ENCODE data around the gene KIF1B. TPM values are rescaled to one million over a fixed set of nuclear protein-coding genes. Genes with fewer than 3 reads are reported as not detected.

Gene KIF1B
- total RNA-seq, 1 experiment from 2014 or later, result 28.1 TPM

GRCh38 chr1:10328180-10328963 lies 118.0 kb downstream of the KIF1B start:
- no peak overlapping the region for H3K4me3 ChIP-seq (replicated peaks in 1 of 2; ENCODE audit: low read depth in 1 of 2, low read length in 2 of 2)
- TF ChIP-seq CTCF (IDR thresholded peaks at IDR 0.05 in 2 of 3, conservative IDR thresholded peaks at IDR 0.05 in 1 of 3; ENCODE audit: borderline replicate concordance in 1 of 3, insufficient read depth in 1 of 3, low read depth in 2 of 3, low read length in 2 of 3) (no peak), FOSL1 (IDR thresholded peaks at IDR 0.05; ENCODE audit: low read depth) (no peak), ATF3 (IDR thresholded peaks at IDR 0.05) (no peak)
- no peak for DNase-seq (ENCODE audit: low read depth, low spot score)
- H3K9me2 ChIP-seq (ENCODE audit: insufficient read depth), result no peaks in the 10 kb centered on the region
- H3K79me2 ChIP-seq (ENCODE audit: insufficient read depth, low read length), result no peaks in the 10 kb centered on the region
- H3K9ac ChIP-seq (ENCODE audit: low read length), result no peak overlapping the region
- no peak for ATAC-seq
- POLR2A ChIA-PET, result no interaction called here
- no peaks in the 10 kb centered on the region for H3K27me3 ChIP-seq (ENCODE audit: insufficient read depth, low read length)
- intact Hi-C loops (cut with micrococcal nuclease), result no loop called here
- H3K4me2 ChIP-seq (ENCODE audit: low read length), result no peak overlapping the region
- peaks cover 0 to 5% of the 10 kb centered on the region in 2 experiments; a peak in 1 of 4 replicates for H3K36me3 ChIP-seq (ENCODE audit: control insufficient read depth in 1 of 2, insufficient read depth in 2 of 2, low read length in 2 of 2)
- H2AFZ ChIP-seq (ENCODE audit: low read depth, low read length, poor library complexity, severe bottlenecking), result no peak overlapping the region
- H3K27ac ChIP-seq (ENCODE audit: low read depth, low read length), result no peak overlapping the region
- CTCF ChIA-PET, result no interaction called here
- no peaks in the 10 kb centered on the region for H4K20me1 ChIP-seq (ENCODE audit: insufficient read depth)
- H3K9me3 ChIP-seq (ENCODE audit: control insufficient read depth in 1 of 2, insufficient read depth in 1 of 2, low read depth in 1 of 2, low read length in 2 of 2), result no peaks in the 10 kb centered on the region
- no peaks in the 10 kb centered on the region for H3K4me1 ChIP-seq (ENCODE audit: control insufficient read depth in 1 of 2, insufficient read depth in 2 of 2, low read length in 2 of 2)
- RAD21 ChIA-PET (ENCODE audit: low non-redundant PET in 1 of 2, low total read pairs in 2 of 2, uncharacterized antibody in 2 of 2, unreplicated experiment in 2 of 2), result no interaction called here
- no TSS peak for BruUV-seq (replicated peaks)

GRCh38 chr1:10337436-10337835 lies 127.1 kb downstream of the KIF1B start:
- H3K27ac ChIP-seq (ENCODE audit: low read depth, low read length), result no peak overlapping the region
- H2AFZ ChIP-seq (ENCODE audit: low read depth, low read length, poor library complexity, severe bottlenecking), result no peak overlapping the region
- no peak for DNase-seq (ENCODE audit: low read depth, low spot score)
- no peaks in the 10 kb centered on the region for H3K27me3 ChIP-seq (ENCODE audit: insufficient read depth, low read length)
- no peak overlapping the region for H3K4me2 ChIP-seq (ENCODE audit: low read length)
- no peak overlapping the region for H3K9ac ChIP-seq (ENCODE audit: low read length)
- H4K20me1 ChIP-seq (ENCODE audit: insufficient read depth), result no peaks in the 10 kb centered on the region
- ATAC-seq, result no peak
- peaks cover 3 to 7% of the 10 kb centered on the region in 2 experiments for H3K4me1 ChIP-seq (ENCODE audit: control insufficient read depth in 1 of 2, insufficient read depth in 2 of 2, low read length in 2 of 2)
- ChIA-PET RAD21 (ENCODE audit: low non-redundant PET in 1 of 2, low total read pairs in 2 of 2, uncharacterized antibody in 2 of 2, unreplicated experiment in 2 of 2) (no interaction called here), CTCF (interaction anchor here (1.0 kb wide), 2 partner anchors 127 to 386 kb away, joined by 4 read pairs; partner anchors contain the start of gene KIF1B), POLR2A (interaction anchor here (1.3 kb wide), 1 partner anchor 128 kb away, joined by 4 read pairs; the partner anchor contains the start of gene KIF1B)
- no peaks in the 10 kb centered on the region for H3K79me2 ChIP-seq (ENCODE audit: insufficient read depth, low read length)
- intact Hi-C loops (cut with micrococcal nuclease), result loop anchor here (5.0 to 10.0 kb wide), 2 partner anchors 123 to 460 kb away; partner anchors contain the start of gene KIF1B
- H3K9me2 ChIP-seq (ENCODE audit: insufficient read depth), result no peaks in the 10 kb centered on the region
- H3K4me3 ChIP-seq (replicated peaks in 1 of 2; ENCODE audit: low read depth in 1 of 2, low read length in 2 of 2), result no peak overlapping the region
- BruUV-seq (replicated peaks), result no TSS peak
- H3K9me3 ChIP-seq (ENCODE audit: control insufficient read depth in 1 of 2, insufficient read depth in 1 of 2, low read depth in 1 of 2, low read length in 2 of 2), result no peaks in the 10 kb centered on the region
- peaks cover 10% of the 10 kb centered on the region in 2 experiments; a peak in 2 of 4 replicates for H3K36me3 ChIP-seq (ENCODE audit: control insufficient read depth in 1 of 2, insufficient read depth in 2 of 2, low read length in 2 of 2)
- TF ChIP-seq FOSL1 (IDR thresholded peaks at IDR 0.05; ENCODE audit: low read depth) (no peak), ATF3 (IDR thresholded peaks at IDR 0.05) (no peak), YY1 (IDR thresholded peaks at IDR 0.05; ENCODE audit: extremely low read depth, insufficient replicate concordance, low read depth, low read length) (no peak), SP1 (IDR thresholded peaks at IDR 0.05; ENCODE audit: low read depth) (no peak), CTCF (IDR thresholded peaks at IDR 0.05 in 2 of 3, conservative IDR thresholded peaks at IDR 0.05 in 1 of 3; ENCODE audit: borderline replicate concordance in 1 of 3, insufficient read depth in 1 of 3, low read depth in 2 of 3, low read length in 2 of 3) (no peak), POLR2A (IDR thresholded peaks at IDR 0.05; ENCODE audit: borderline replicate concordance, extremely low read depth, insufficient read depth, insufficient read length) (no peak), MAX (IDR thresholded peaks at IDR 0.05) (no peak), SRF (IDR thresholded peaks at IDR 0.05; ENCODE audit: low read depth) (no peak)

All from HCT116 (cell line).